ENCODE results near the gene FIBCD1.

DNA sequence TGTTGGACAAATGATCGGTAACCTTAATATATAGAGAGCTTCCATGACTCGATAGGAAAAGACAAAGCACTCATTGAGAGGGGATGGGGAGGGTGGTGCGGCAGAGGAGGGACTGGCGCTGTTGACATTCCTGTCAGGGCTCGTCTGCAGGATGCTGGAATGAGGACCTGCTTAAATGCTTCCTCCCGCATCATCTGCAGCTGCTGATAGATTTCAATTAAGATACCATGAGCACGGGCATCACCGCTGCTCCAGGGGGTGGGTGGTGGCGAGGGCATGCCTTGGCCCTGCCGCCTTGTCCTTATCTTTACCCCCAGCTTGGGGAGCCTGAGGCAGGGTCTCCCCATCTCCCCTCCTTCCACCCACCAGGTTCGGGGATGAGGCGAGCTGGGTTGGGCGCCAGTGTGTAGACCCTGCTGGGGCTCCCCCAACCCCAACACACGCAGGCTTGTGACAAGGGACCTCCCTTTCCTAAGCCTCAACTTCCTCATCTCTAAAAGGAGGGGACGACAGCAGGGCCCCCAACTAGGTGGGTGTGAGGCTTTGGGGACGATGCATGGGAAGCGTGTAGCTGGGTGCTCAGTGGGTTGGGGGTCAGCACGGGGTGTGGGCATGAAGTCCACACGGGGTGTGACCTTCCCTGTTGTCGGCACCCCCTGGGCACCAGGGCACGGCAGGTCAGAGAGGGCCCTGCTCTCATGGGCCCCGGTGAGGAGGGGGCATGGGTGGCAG, 30.7 kb downstream of the FIBCD1 start:
- TF ChIP-seq CTCF (IDR thresholded peaks at IDR 0.05) = no peak
- TF ChIP-seq POLR2A (IDR thresholded peaks at IDR 0.05) = no peak
